ENCODE results near the gene NMRK2.
"Not testable (repeated sequence)": the region's sequence is repeated elsewhere in the genome, so short reads cannot be mapped to it uniquely, and the experiment has no call there.

NMRK2 gene

GRCh38 chr19:3938300-3938950, 5.6 kb downstream of the NMRK2 start:
- DNase-seq, result not testable (repeated sequence)

GRCh38 chr19:3942790-3943409, 10.0 kb downstream of the NMRK2 start:
- DNase-seq, result no peak

GRCh38 chr19:3944018-3944721, 11.3 kb downstream of the NMRK2 start:
- DNase-seq, result no peak

- no peak for DNase-seq
Measured at GRCh38 chr19:3945838-3946237, 13.0 kb downstream of the NMRK2 start.

GRCh38 chr19:3947316-3947933, 14.6 kb downstream of the NMRK2 start:
- not testable (repeated sequence) for DNase-seq

DNA sequence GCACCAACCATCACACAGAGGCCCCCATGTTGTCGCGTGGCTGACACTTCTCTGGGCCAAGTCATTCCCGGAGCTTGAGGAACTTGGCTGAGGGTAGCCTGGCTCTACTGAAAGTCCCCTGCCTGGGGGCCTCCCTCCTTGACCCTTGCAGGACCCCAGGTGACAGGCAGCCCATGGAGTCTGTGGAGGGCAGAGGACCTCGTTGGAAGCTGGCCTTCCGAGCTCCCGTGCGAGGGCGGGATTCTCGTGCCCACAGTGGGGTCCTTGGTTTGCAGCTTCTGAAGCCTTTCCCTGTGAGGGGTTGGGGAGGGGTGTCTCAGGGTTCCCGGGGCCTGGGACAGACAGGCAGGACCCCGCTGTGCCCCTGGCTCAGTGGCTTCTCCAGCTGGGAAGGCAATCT, 16.4 kb downstream of the NMRK2 start:
- no peak for DNase-seq

DNA sequence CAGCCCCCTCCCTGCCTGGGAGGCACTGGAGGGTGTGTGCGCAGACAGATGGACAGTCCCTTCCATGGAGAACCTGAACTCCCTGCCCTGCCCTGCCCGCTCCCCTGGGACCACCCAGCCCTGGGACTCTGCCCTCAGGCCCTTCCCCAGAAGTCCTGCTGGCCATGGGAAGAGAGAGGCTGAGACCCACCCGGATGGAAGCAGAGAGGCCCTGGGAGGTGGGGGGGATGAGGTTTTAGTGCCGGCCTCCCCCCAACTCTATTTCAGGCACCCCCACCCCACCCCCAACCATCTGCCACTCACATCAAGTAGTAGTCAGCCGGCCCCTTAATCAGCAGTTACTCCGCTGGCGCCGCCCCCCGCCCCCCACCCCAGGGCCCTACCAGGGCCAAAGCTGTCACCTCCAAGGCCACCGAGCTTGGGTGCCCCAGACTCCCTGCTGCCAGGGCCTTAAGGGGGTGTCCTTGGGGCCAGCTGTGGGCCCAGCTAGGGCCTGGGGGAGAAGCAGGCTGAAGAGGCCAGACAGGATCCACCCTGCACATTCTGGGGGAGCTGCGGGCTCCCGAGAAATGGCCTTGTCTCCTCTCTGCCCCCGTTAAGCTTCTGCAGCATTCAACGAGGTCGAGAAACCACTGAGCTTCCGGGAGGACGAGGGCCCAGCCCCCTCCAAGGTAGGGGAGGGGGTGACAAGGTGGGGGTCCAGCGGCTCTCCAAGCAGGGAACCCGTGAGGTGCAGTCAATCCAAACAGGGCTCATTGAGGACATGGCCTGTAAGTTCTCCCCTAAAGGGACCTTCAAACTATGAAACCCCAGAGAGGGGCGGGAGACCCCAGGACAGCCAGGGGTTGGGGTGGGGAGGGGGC, 17.4 kb downstream of the NMRK2 start:
- DNase-seq, result no peak

DNA sequence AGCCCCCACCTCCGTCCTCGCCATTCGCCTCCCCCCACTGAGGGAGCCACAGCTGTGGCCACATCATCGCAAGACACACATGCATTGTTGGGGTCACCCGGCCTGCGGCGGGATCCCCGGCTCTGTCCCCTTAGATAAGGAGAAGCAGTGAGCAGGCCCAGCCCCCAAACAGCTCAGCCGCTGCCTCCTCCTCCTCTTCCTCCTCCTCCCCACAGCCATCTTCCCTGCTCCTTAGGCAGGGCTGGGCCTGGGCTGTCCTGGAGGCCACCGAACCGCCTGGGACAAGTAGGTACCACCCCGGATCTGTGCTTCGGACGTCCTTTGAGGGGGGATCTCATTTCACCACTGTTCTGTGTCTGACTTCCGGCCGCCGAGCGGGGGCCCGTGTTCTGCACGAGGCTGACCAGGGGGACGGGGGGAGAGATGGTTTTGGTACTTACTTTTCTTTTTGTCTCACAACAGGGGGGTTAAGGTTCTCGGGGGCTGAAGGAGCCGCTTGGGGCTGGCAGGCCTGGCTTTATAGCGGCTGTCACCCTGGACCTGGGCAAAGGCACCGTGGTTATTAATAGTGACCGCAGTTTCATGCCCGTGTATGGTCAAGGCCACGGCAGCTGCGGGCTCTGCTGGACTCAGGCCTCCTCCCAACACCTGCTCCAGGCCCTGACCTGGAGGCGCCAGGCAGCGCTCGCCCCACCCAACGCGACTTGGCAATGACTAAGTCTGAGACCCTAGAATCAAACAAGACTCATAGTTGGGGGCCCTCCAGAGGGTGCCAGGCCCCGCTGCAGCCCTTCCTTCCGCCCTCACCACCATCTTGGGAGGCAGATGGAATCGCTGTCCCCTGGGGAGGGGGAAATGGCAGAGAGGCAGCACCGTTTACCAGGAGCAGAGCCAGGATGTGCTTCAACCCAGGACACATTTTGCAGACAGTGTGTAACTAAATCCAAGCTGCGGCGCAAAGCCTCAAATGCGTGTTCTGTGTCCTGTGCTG, 18.3 kb downstream of the NMRK2 start:
- DNase-seq, result no peak

GRCh38 chr19:3952755-3953276, 19.9 kb downstream of the NMRK2 start:
- not testable (repeated sequence) for DNase-seq

- no peak for DNase-seq
Measured at GRCh38 chr19:3954107-3954506, 21.2 kb downstream of the NMRK2 start.

DNA sequence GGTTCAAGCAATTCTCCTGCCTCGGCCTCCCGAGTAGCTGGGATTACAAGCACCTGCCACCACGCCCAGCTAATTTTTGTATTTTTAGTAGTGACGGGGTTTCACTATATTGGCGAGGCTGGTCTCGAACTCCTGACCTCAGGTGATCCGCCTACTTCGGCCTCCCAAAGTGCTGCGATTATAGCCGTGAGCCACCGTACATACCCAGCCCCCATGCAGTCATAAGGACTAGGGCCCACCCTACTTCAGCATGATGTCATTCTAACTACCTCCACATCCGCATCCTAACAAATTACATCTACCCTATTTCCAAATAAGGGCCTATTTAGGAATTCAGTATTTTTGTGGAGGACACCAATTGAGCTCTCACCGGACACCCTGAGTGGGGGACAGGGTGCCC, 22.4 kb downstream of the NMRK2 start:
- DNase-seq, result not testable (repeated sequence)

DNA sequence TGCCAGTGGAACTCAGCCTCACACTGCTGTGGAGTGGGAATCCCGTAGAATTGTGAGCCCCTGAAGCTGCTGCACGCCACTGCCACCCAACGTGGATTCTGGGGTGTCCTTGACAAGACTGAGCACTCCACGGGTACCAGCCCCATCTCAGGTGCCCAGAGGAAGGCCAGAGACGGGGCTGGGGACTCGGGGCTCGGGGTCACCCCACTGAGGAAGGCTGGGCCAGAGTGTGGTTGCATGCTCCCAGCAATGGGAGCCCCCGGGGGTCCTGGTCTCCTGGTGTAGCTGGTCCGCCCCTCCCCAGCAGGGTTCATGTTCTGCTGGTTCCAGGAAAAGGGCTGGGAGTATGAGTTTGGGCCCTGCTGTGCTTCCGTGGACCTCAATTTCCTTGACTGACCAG, 22.8 kb downstream of the NMRK2 start:
- no peak for DNase-seq

- DNase-seq, result no peak
Measured at GRCh38 chr19:3958836-3959765, 26.2 kb downstream of the NMRK2 start.

DNA sequence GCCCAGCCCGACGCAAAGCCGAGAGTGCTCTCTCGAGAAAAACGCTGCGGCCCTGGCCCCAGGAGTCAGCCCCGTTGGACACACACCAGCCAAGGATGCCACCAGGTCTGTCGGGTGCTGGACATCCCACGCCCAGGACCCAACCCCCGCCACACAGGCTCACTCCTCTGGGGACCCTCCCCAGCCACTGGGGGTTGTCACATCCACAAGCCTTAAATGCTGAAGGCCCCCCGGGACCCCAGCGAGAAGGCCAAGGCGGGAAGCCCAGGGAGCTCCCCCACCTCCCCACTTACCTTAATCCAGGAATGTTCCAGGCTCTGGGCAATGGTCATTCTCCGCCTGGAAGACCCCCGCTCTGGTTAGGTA, 26.9 kb downstream of the NMRK2 start:
- DNase-seq, result no peak

DNA sequence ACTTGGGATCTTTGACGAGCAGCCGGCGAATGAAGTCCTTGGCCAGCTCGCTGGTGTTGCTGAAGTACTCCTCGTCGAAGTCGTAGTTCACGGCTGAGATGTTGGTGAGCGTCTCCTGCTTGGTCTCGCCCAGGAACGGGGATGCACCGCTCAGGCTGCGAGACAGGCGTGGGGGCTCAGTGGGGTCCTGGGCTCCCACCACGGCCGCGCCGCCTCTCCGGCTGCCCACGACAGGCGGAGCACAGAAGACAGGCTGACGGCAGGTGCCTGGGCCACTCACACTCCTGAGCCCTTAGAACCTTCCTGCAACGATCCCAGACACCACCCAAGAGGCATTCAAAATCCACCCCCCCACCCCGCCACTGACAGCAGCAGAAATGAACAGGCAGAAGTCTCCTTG, 28.1 kb downstream of the NMRK2 start:
- DNase-seq, result no peak

- no peak for DNase-seq
Measured at GRCh38 chr19:3963458-3964255, 30.8 kb downstream of the NMRK2 start.

DNA sequence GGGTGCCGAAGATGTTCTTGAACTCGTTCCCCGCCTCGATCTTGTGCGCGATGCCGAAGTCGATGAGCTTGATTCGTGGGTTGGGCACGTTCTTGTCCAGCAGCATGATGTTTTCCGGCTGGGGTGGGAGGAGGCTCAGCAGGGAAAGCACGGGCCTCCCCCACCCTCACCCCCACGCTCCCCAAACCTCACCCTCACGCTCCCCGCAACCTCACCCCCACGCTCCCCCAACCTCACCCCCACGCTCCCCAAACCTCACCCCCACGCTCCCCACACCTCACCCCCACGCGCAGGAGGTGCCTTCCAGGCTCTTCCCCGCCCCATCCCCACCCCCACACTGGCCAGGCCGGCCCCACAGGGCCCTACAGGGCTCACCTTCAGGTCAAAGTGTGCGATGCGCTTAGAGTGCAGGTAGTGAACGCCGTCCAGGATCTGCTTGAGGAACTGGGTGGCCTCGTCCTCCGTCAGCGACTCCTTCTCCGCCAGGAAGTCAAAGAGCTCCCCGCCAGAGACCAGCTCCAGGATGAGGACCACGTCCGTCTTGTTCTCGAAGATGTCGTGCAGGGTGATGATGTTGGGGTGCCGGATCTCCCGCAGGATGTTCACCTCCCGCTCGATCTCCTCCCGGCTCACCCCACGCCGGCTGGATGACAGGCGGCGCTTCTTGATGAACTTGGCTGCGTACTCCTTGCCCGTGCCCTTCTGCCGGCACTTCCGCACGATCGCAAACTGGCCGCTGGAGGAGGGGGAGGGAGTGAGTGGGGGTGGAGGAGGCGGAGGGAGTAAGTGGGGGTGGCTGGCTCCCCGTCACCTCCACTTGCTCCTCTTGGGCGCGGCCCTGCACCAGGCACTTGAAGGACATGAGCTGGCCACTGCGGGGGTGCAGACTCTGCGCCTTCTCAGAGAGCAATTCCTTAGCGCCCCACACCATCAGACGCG, 31.7 kb downstream of the NMRK2 start:
- no peak for DNase-seq

Data from NCI-H510A (cell line).